HepG2 (cell line): Measurements from ENCODE around the gene STKLD1. TPM values are rescaled to one million over a fixed set of nuclear protein-coding genes. Genes with fewer than 3 reads are reported as not detected.
A peak's percentile ranks its signal among the peaks of the same experiment; 100 is the strongest.

ENCODE experiments used
- ATAC-seq: fragments of 200-7000 bp; cut with Tn5 transposase; 3 replicates; pipeline ENCODE4 v1.9.1; 2020; ENCODE audit warnings: mild to moderate bottlenecking, moderate library complexity
- BruUV-seq: library from RNA; stranded (reverse); fragments of 400-500 nt; replicated peaks from 2 replicates; lab custom pipeline; 2021; lab: Mats Ljungman, UMichigan
- CTCF ChIA-PET: fragments of 300-600 bp; formaldehyde crosslinking; extraction: SDS; loops from one replicate; lab custom pipeline; 2021; ENCODE audit warnings: low total read pairs, inconsistent platforms, low intra/inter-chr PET ratio; lab: Yijun Ruan, JAX
- POLR2A ChIA-PET: fragments of 350-600 bp; sonication (Branson Sonifier 250); formaldehyde crosslinking; loops from one replicate; lab custom pipeline; 2020; ENCODE audit warnings: antibody characterized with exemption, inconsistent platforms; lab: Yijun Ruan, JAX
- DNase-seq: peaks from one replicate; pipeline ENCODE4 v3.0.0-alpha.2; 2015; ENCODE audit warnings: low spot score
- FAIRE-seq: peaks from 3 replicates; lab custom pipeline; 2011; peaks lifted over from hg19 to GRCh38; lab: Jason Lieb, UNC
- H2AFZ ChIP-seq: one replicate; pipeline ENCODE4 v1.6.1; 2011; ENCODE audit warnings: low read length, inconsistent platforms
- H3K27ac ChIP-seq: fragments of 300-600 bp; 3 replicates; pipeline ENCODE4 v1.8.0; 2011; ENCODE audit warnings: mixed run types, mild to moderate bottlenecking, mixed read lengths, low read length, inconsistent platforms; ENCODE audit not compliant: insufficient read depth; ENCODE audit errors: extremely low read length
- H3K27me3 ChIP-seq, 2 experiments: fragments of 200-600 bp in 1 of 2; 2 replicates in 1 of 2; 3 replicates in 1 of 2; pipeline versions ENCODE4 v1.6.0 to v1.8.0; 2011; ENCODE audit warnings: low read length in 2 of 2, mild to moderate bottlenecking in 2 of 2, moderate library complexity in 2 of 2, inconsistent platforms in 1 of 2; ENCODE audit not compliant: insufficient read depth in 2 of 2, control insufficient read depth in 1 of 2
- H3K36me3 ChIP-seq, 2 experiments: fragments of 200-600 bp in 1 of 2; replicated peaks in 1 of 2; 2 replicates in 1 of 2; 3 replicates in 1 of 2; pipeline versions ENCODE4 v1.5.1 to v1.8.0; 2011; ENCODE audit warnings: low read length in 2 of 2, inconsistent platforms in 1 of 2; ENCODE audit not compliant: insufficient read depth in 2 of 2, control insufficient read depth in 1 of 2
- H3K4me1 ChIP-seq: 2 replicates; pipeline ENCODE4 v1.5.1; 2012; ENCODE audit warnings: low read length, inconsistent platforms; ENCODE audit not compliant: insufficient read depth
- H3K4me2 ChIP-seq: 2 replicates; pipeline ENCODE4 v1.6.0; 2011; ENCODE audit warnings: low read depth, low read length, inconsistent platforms
- H3K4me3 ChIP-seq, 3 experiments: fragments of 200-600 bp in 1 of 3; sonication (generic), shearing (Covaris generic) in 1 of 3; replicated peaks in 1 of 3; 2 replicates each; pipeline ENCODE4 v1.5.1; 2011 to 2016; ENCODE audit warnings: low read length in 3 of 3, inconsistent platforms in 2 of 3, low read depth in 2 of 3, mild to moderate bottlenecking in 2 of 3, control low read depth in 1 of 3, mixed read lengths in 1 of 3; ENCODE audit not compliant: insufficient read depth in 1 of 3
- H3K79me2 ChIP-seq: one replicate; pipeline ENCODE4 v1.6.1; 2011; ENCODE audit warnings: low read length, inconsistent platforms; ENCODE audit not compliant: insufficient read depth
- H3K9ac ChIP-seq: 2 replicates; pipeline ENCODE4 v1.6.0; 2011; ENCODE audit warnings: mild to moderate bottlenecking, low read depth, low read length, inconsistent platforms; ENCODE audit not compliant: insufficient read depth
- H3K9me3 ChIP-seq: 2 replicates; pipeline ENCODE4 v1.5.1; 2012; ENCODE audit warnings: mild to moderate bottlenecking, low read length
- H4K20me1 ChIP-seq: 2 replicates; pipeline ENCODE4 v1.6.0; 2011; ENCODE audit warnings: inconsistent platforms, mild to moderate bottlenecking, low read length, moderate library complexity; ENCODE audit not compliant: insufficient read depth
- ATF1 ChIP-seq: IDR thresholded peaks from 2 replicates; pipeline ENCODE4 v1.6.1; 2016; ENCODE audit warnings: mild to moderate bottlenecking, control low read depth
- BRD4 ChIP-seq: sonication (generic); formaldehyde crosslinking; IDR thresholded peaks from 2 replicates; pipeline ENCODE4 v1.4.0; 2020; ENCODE audit warnings: missing genetic modification reagents
- CTCF ChIP-seq: sonication (generic); formaldehyde crosslinking; IDR thresholded peaks from 2 replicates; pipeline ENCODE4 v1.5.0; 2020; ENCODE audit warnings: mild to moderate bottlenecking, missing genetic modification reagents, moderate library complexity
- GATAD1 ChIP-seq: IDR thresholded peaks from 2 replicates; pipeline ENCODE4 v1.6.1; 2016; ENCODE audit warnings: missing genetic modification reagents, missing compliant biosample characterization
- RBFOX2 ChIP-seq: fragments of 200-400 bp; formaldehyde crosslinking; IDR thresholded peaks from 2 replicates; pipeline ENCODE4 v1.6.1; 2017; ENCODE audit warnings: low read depth, mild to moderate bottlenecking, low read length
- SRSF4 ChIP-seq: fragments of 200-400 bp; formaldehyde crosslinking; IDR thresholded peaks from one replicate; pipeline ENCODE4 v1.6.1; 2018; ENCODE audit warnings: mild to moderate bottlenecking, low read depth, low read length, moderate library complexity; ENCODE audit not compliant: poor library complexity, severe bottlenecking
- ZFX ChIP-seq: sonication (generic); formaldehyde crosslinking; IDR thresholded peaks from 2 replicates; pipeline ENCODE4 v1.4.0; 2020; ENCODE audit warnings: mild to moderate bottlenecking, low read depth, missing genetic modification reagents, moderate library complexity
- ZNF138 ChIP-seq: sonication (generic); formaldehyde crosslinking; IDR thresholded peaks from 2 replicates; pipeline ENCODE4 v1.5.0; 2020; ENCODE audit warnings: mild to moderate bottlenecking, low read depth, missing genetic modification reagents
- ZNF687 ChIP-seq: sonication (generic); formaldehyde crosslinking; IDR thresholded peaks from 2 replicates; pipeline ENCODE4 v1.5.1; 2020; ENCODE audit warnings: mild to moderate bottlenecking, missing genetic modification reagents, moderate library complexity
- ZNF7 ChIP-seq: IDR thresholded peaks from 2 replicates; pipeline ENCODE4 v1.6.1; 2016; ENCODE audit warnings: missing biosample characterization, missing genetic modification reagents
- WGBS: methylation state at CpG from one replicate; pipeline ENCODE4 v1.1.6; 2017; ENCODE audit warnings: low lambda C conversion rate; 5-methylcytosine and 5-hydroxymethylcytosine counted together
- in situ Hi-C: cut with HindIII; loops from 2 replicates; pipeline ENCODE4 v1.10.0; 2017; ENCODE audit warnings: low pct_unique_long_range_greater_than_20kb; ENCODE audit not compliant: extremely low pct_ligation_motif_present
- intact Hi-C: fragments of 100-400 bp; cut with micrococcal nuclease; formaldehyde crosslinking; loops from one replicate; pipeline ENCODE4 v1.10.0; 2022; ENCODE audit not compliant: unreplicated experiment
- polyA plus RNA-seq, 8 experiments: library from polyadenylated mRNA; depleted of rRNA in 3 of 8; stranded (reverse) in 7 of 8; unstranded in 1 of 8; fragments of >200 nt; fragmentation: Illumina TruSeq in 4 of 8; extraction: Trizol in 4 of 8; gene quantifications; 2 replicates each; pipeline versions ENCODE4 v1.2.1 to v1.2.3, GENCODE V29; 2011 to 2016; ENCODE audit warnings: low read depth in 4 of 8, missing spikeins in 1 of 8, mixed read lengths in 1 of 8; ENCODE audit not compliant: insufficient read depth in 1 of 8
- total RNA-seq, 5 experiments: library from RNA; depleted of rRNA; stranded (reverse); fragments of >200 nt; fragmentation: Illumina TruSeq; extraction: Trizol; gene quantifications; 2 replicates each; pipeline ENCODE4 v1.2.3, GENCODE V29; 2016; ENCODE audit warnings: low read depth in 1 of 5

STKLD1 gene
- total and polyA plus RNA-seq, 2 of the 13 experiments (the other 11 are each of a cell fraction or from before 2014, with no cell fraction given) = 1.5 to 2.2 TPM

- TF ChIP-seq SRSF4 (no peak), ZNF7 (CRISPR knock-in tag) (no peak), GATAD1 (no peak), ZFX (CRISPR knock-in tag) (no peak)
Observed at GRCh38 chr9:133340916-133341315, 35.2 kb upstream of the STKLD1 start (continued).

GRCh38 chr9:133341369-133342068, 34.6 kb upstream of the STKLD1 start:
- FAIRE-seq (no peak), ATAC-seq (no peak), DNase-seq (no peak)
- Histone ChIP-seq H3K4me1 (peaks cover 14% of the 10 kb centered on the region), H3K9ac (no peak overlapping the region), H3K27me3 (no peaks in the 10 kb centered on the region), H4K20me1 (no peaks in the 10 kb centered on the region), H3K27ac (no peak overlapping the region), H3K4me3 (no peak overlapping the region), H2AFZ (no peak overlapping the region), H3K79me2 (peaks cover 7% of the 10 kb centered on the region), H3K4me2 (no peak overlapping the region), H3K36me3 (peaks cover 8 to 58% of the 10 kb centered on the region in 2 experiments; a peak in 4 of 5 replicates), H3K9me3 (no peaks in the 10 kb centered on the region)
- POLR2A ChIA-PET = no interaction called here
- no TSS peak for BruUV-seq
- intact Hi-C loops (no loop called here), in situ Hi-C loops (no loop called here)
- 96% methylated on average over 14 of the region's 15 CpGs for WGBS
- CTCF ChIA-PET = interaction anchor here (1.9 kb wide), 1 partner anchor 144 kb away, joined by 5 read pairs; no protein-coding TSS in a partner anchor
- peak; percentile 25; the same call in 1 of the 2 replicates for TF ChIP-seq RBFOX2
- TF ChIP-seq ATF1 (CRISPR knock-in tag) = no peak

GRCh38 chr9:133342069-133342406, 34.1 kb upstream of the STKLD1 start:
- H3K4me2 ChIP-seq = no peak overlapping the region
- H3K27me3 ChIP-seq = no peaks in the 10 kb centered on the region
- in situ Hi-C loops (no loop called here), intact Hi-C loops (no loop called here)
- H3K79me2 ChIP-seq = peaks cover 12% of the 10 kb centered on the region
- 93% methylated on average over 7 of the region's 12 CpGs for WGBS
- BruUV-seq = no TSS peak
- no peaks in the 10 kb centered on the region for H3K9me3 ChIP-seq
- CTCF ChIA-PET = interaction anchor here (1.9 kb wide), 1 partner anchor 144 kb away, joined by 5 read pairs; no protein-coding TSS in a partner anchor
- POLR2A ChIA-PET = interaction anchor here (1.4 kb wide), 1 partner anchor 14 kb away, joined by 5 read pairs; the partner anchor contains the start of genes SURF1 and SURF2
- no peak overlapping the region for H3K27ac ChIP-seq
- peaks cover 11% of the 10 kb centered on the region for H3K4me1 ChIP-seq
- peak; percentile 63 for ATAC-seq
- H3K36me3 ChIP-seq = peaks cover 8 to 58% of the 10 kb centered on the region in 2 experiments; a peak in 4 of 5 replicates
- no peak for FAIRE-seq
- no peaks in the 10 kb centered on the region for H4K20me1 ChIP-seq
- no peak for DNase-seq
- H3K9ac ChIP-seq = no peak overlapping the region
- no peak overlapping the region for H3K4me3 ChIP-seq
- H2AFZ ChIP-seq = no peak overlapping the region
- TF ChIP-seq ZNF687 (CRISPR knock-in tag) = peak; percentile 9; the same call in 1 of the 2 replicates
- no peak for TF ChIP-seq ZNF138 (CRISPR knock-in tag)
- 0 out of 2 replicates have a peak, but pooled peaks have one; percentile 29 for TF ChIP-seq BRD4 (CRISPR knock-in tag)
- TF ChIP-seq CTCF (CRISPR knock-in tag) = peak; percentile 42
